H9 (cell line): Measurements from ENCODE around the gene GYS2. TPM values are rescaled to one million over a fixed set of nuclear protein-coding genes. Genes with fewer than 3 reads are reported as not detected.

Source experiments
- DNase-seq: peaks from one replicate; pipeline ENCODE4 v3.0.0-alpha.2; 2017
- H2AFZ ChIP-seq: one replicate; pipeline ENCODE4 v1.6.1; 2013; ENCODE audit warnings: mild to moderate bottlenecking, low read length, control low read depth, moderate library complexity
- H2AK5ac ChIP-seq: 2 replicates; pipeline ENCODE4 v1.6.1; 2013; ENCODE audit warnings: low read length, control low read depth, mixed read lengths; ENCODE audit not compliant: insufficient read length
- H2BK120ac ChIP-seq: one replicate; pipeline ENCODE4 v1.6.1; 2013; ENCODE audit warnings: low read depth, mild to moderate bottlenecking, low read length, control low read depth, inconsistent platforms; ENCODE audit not compliant: poor library complexity, severe bottlenecking
- H2BK12ac ChIP-seq: 2 replicates; pipeline ENCODE4 v1.6.1; 2013; ENCODE audit warnings: low read length, control low read depth, mixed read lengths, low read depth; ENCODE audit not compliant: insufficient read length
- H2BK15ac ChIP-seq: 2 replicates; pipeline ENCODE4 v1.6.1; 2013; ENCODE audit warnings: low read depth, low read length, control low read depth
- H2BK20ac ChIP-seq: one replicate; pipeline ENCODE4 v1.6.1; 2013; ENCODE audit warnings: low read depth, mild to moderate bottlenecking, low read length, control low read depth, inconsistent platforms; ENCODE audit not compliant: poor library complexity, severe bottlenecking
- H2BK5ac ChIP-seq: 2 replicates; pipeline ENCODE4 v1.6.1; 2013; ENCODE audit warnings: low read length, control low read depth, mixed read lengths; ENCODE audit not compliant: insufficient read length
- H3K14ac ChIP-seq: 2 replicates; pipeline ENCODE4 v1.6.1; 2013; ENCODE audit warnings: low read length, control low read depth; ENCODE audit not compliant: insufficient read depth
- H3K18ac ChIP-seq: 2 replicates; pipeline ENCODE4 v1.6.1; 2013; ENCODE audit warnings: low read depth, mild to moderate bottlenecking, mixed read lengths, low read length, control low read depth; ENCODE audit not compliant: insufficient read length
- H3K23ac ChIP-seq: 2 replicates; pipeline ENCODE4 v1.6.1; 2013; ENCODE audit warnings: low read length, control low read depth, mixed read lengths, low read depth; ENCODE audit not compliant: insufficient read length
- H3K23me2 ChIP-seq: 2 replicates; pipeline ENCODE4 v1.6.1; 2013; ENCODE audit warnings: low read depth, mild to moderate bottlenecking, mixed read lengths, low read length, control low read depth; ENCODE audit not compliant: insufficient read length, poor library complexity, severe bottlenecking
- H3K27ac ChIP-seq: 2 replicates; pipeline ENCODE4 v1.5.1; 2013; ENCODE audit warnings: low read length, control low read depth, mixed read lengths, low read depth; ENCODE audit not compliant: insufficient read length
- H3K27me3 ChIP-seq: 2 replicates; pipeline ENCODE4 v1.6.1; 2013; ENCODE audit warnings: low read length, control low read depth, inconsistent platforms; ENCODE audit not compliant: insufficient read depth
- H3K4ac ChIP-seq: 2 replicates; pipeline ENCODE4 v1.6.1; 2013; ENCODE audit warnings: low read depth, mild to moderate bottlenecking, control low read depth, inconsistent platforms, low read length, moderate library complexity
- H3K4me1 ChIP-seq: 2 replicates; pipeline ENCODE4 v1.6.1; 2013; ENCODE audit warnings: low read length, control low read depth, inconsistent platforms; ENCODE audit not compliant: insufficient read depth
- H3K4me2 ChIP-seq: 2 replicates; pipeline ENCODE4 v1.6.1; 2013; ENCODE audit warnings: low read length, control low read depth, mixed read lengths; ENCODE audit not compliant: insufficient read length, insufficient read depth
- H3K56ac ChIP-seq: 2 replicates; pipeline ENCODE4 v1.6.1; 2013; ENCODE audit warnings: low read depth, mild to moderate bottlenecking, mixed read lengths, low read length, control low read depth; ENCODE audit not compliant: insufficient read length
- H3K79me1 ChIP-seq: 2 replicates; pipeline ENCODE4 v1.6.1; 2013; ENCODE audit warnings: low read depth, mild to moderate bottlenecking, moderate library complexity, low read length, control low read depth, inconsistent platforms; ENCODE audit not compliant: insufficient read depth, poor library complexity, severe bottlenecking
- H3K79me2 ChIP-seq: 2 replicates; pipeline ENCODE4 v1.6.1; 2013; ENCODE audit warnings: low read length, control low read depth, inconsistent platforms; ENCODE audit not compliant: insufficient read depth
- H3K9ac ChIP-seq: 2 replicates; pipeline ENCODE4 v1.6.1; 2013; ENCODE audit warnings: low read length, control low read depth, mixed read lengths; ENCODE audit not compliant: insufficient read length; ENCODE audit errors: extremely low read depth
- H3K9me3 ChIP-seq: one replicate; pipeline ENCODE4 v1.6.1; 2013; ENCODE audit warnings: low read depth, low read length, inconsistent platforms; ENCODE audit not compliant: control insufficient read depth
- H3T11ph ChIP-seq: one replicate; pipeline ENCODE4 v1.6.1; 2013; ENCODE audit warnings: mild to moderate bottlenecking, low read length, control low read depth, inconsistent platforms
- H4K20me1 ChIP-seq: one replicate; pipeline ENCODE4 v1.6.1; 2013; ENCODE audit not compliant: control insufficient read depth, insufficient read length, insufficient read depth
- H4K5ac ChIP-seq: 2 replicates; pipeline ENCODE4 v1.6.1; 2013; ENCODE audit warnings: low read depth, mild to moderate bottlenecking, mixed read lengths, low read length, control low read depth; ENCODE audit not compliant: insufficient read length
- H4K8ac ChIP-seq: replicated peaks from 2 replicates; pipeline ENCODE4 v1.6.1; 2013; ENCODE audit warnings: low read length, control low read depth, mixed read lengths, low read depth; ENCODE audit not compliant: insufficient read length
- H4K91ac ChIP-seq: 2 replicates; pipeline ENCODE4 v1.6.1; 2013; ENCODE audit warnings: low read depth, mild to moderate bottlenecking, moderate library complexity, mixed read lengths, low read length, control low read depth; ENCODE audit not compliant: insufficient read length
- H3K27ac Mint-ChIP-seq, 3 experiments: 2 replicates in 2 of 3; 3 replicates in 1 of 3; pipeline ENCODE4 v1.8.0; 2020 to 2021; ENCODE audit warnings: mixed read lengths in 3 of 3, mild to moderate bottlenecking in 1 of 3, moderate library complexity in 1 of 3
- H3K27me3 Mint-ChIP-seq: 2 replicates; pipeline ENCODE4 v1.8.0; 2021; ENCODE audit warnings: low read depth, mild to moderate bottlenecking, moderate library complexity, mixed read lengths
- H3K36me3 Mint-ChIP-seq, 3 experiments: 2 replicates in 2 of 3; 3 replicates in 1 of 3; pipeline ENCODE4 v1.8.0; 2020 to 2021; ENCODE audit warnings: low read depth in 3 of 3, mixed read lengths in 3 of 3; ENCODE audit not compliant: insufficient read depth in 1 of 3
- H3K4me1 Mint-ChIP-seq, 2 experiments: 2 replicates each; pipeline ENCODE4 v1.8.0; 2020; ENCODE audit warnings: mixed read lengths in 2 of 2
- H3K4me3 Mint-ChIP-seq, 2 experiments: 2 replicates in 1 of 2; 3 replicates in 1 of 2; pipeline ENCODE4 v1.8.0; 2020 to 2021; ENCODE audit warnings: mild to moderate bottlenecking in 2 of 2, mixed read lengths in 2 of 2, moderate library complexity in 1 of 2
- H3K9me3 Mint-ChIP-seq, 2 experiments: 2 replicates in 1 of 2; 3 replicates in 1 of 2; pipeline ENCODE4 v1.8.0; 2020; ENCODE audit warnings: mild to moderate bottlenecking in 2 of 2, mixed read lengths in 2 of 2, moderate library complexity in 1 of 2
- CTCF ChIP-seq: fragments of 200-600 bp; sonication (generic); conservative IDR thresholded peaks from 3 replicates; pipeline ENCODE4 v1.8.0; 2021; ENCODE audit warnings: antibody characterized with exemption, mild to moderate bottlenecking
- WGBS: extraction: QIAGEN DNeasy Blood & Tissue Kit; methylation state at CpG from one replicate; pipeline ENCODE4 v1.1.7; 2013; ENCODE audit warnings: missing lambda C conversion rate, low lambda C conversion rate, mixed read lengths; ENCODE audit not compliant: insufficient read length; ENCODE audit errors: extremely low coverage; 5-methylcytosine and 5-hydroxymethylcytosine counted together
- total RNA-seq: library from RNA; stranded (reverse); gene quantifications from 2 replicates; pipeline ENCODE4 v1.2.1, GENCODE V29; 2021

The GYS2 gene
- total RNA-seq, 1 experiment from 2014 or later: not detected

GRCh38 chr12:21518451-21518850, 86.2 kb downstream of the GYS2 start:
- no peak overlapping the region for H2BK5ac ChIP-seq
- DNase-seq: no peak
- no peak for TF ChIP-seq CTCF
- H2BK120ac ChIP-seq: no peak overlapping the region
- no peak overlapping the region for H3K18ac ChIP-seq
- peaks cover 0 to 11% (median 0%) of the 10 kb centered on the region in 3 experiments; a peak in 5 of 7 replicates for H3K36me3 Mint-ChIP-seq
- H3K14ac ChIP-seq: no peak overlapping the region
- 0 out of 2 replicates have a peak, but pooled peaks cover 2% of the 10 kb centered on the region for H3K27me3 Mint-ChIP-seq
- no peak overlapping the region for H4K8ac ChIP-seq
- no peak overlapping the region for H3K4me3 Mint-ChIP-seq
- no peak overlapping the region for H2BK15ac ChIP-seq
- no peaks in the 10 kb centered on the region for H3K9me3 ChIP-seq
- H3K27me3 ChIP-seq: no peaks in the 10 kb centered on the region
- H3K56ac ChIP-seq: no peak overlapping the region
- H4K20me1 ChIP-seq: no peaks in the 10 kb centered on the region
- no peaks in the 10 kb centered on the region for H3K79me2 ChIP-seq
- no peaks in the 10 kb centered on the region for H3K79me1 ChIP-seq
- no peak overlapping the region for H3K4me2 ChIP-seq
- no peak overlapping the region for H3T11ph ChIP-seq
- H3K9ac ChIP-seq: no peak overlapping the region
- H3K23me2 ChIP-seq: no peaks in the 10 kb centered on the region
- H4K91ac ChIP-seq: no peak overlapping the region
- H3K4me1 ChIP-seq: no peaks in the 10 kb centered on the region
- no CpG with 5 or more reads among the region's 3 CpGs for WGBS
- no peak overlapping the region for H3K27ac ChIP-seq
- H2AFZ ChIP-seq: no peak overlapping the region
- no peak overlapping the region for H3K23ac ChIP-seq
- H3K4ac ChIP-seq: no peak overlapping the region
- H2AK5ac ChIP-seq: no peak overlapping the region
- H3K9me3 Mint-ChIP-seq: peaks cover 0 to 2% of the 10 kb centered on the region in 2 experiments; a peak in 1 of 5 replicates
- no peak overlapping the region for H2BK20ac ChIP-seq
- no peaks in the 10 kb centered on the region for H3K4me1 Mint-ChIP-seq
- no peak overlapping the region for H2BK12ac ChIP-seq
- H4K5ac ChIP-seq: no peak overlapping the region
- H3K27ac Mint-ChIP-seq: no peak overlapping the region
